GM21528 (cell line): ENCODE data around the gene OPA3.
A peak's percentile ranks its signal among the peaks of the same experiment; 100 is the strongest.

ENCODE experiments used
- ATAC-seq: cut with Tn5 transposase; IDR thresholded peaks from one replicate; pipeline ENCODE4 v1.9.1; 2021; ENCODE audit warnings: mild to moderate bottlenecking, moderate library complexity; ENCODE audit not compliant: unreplicated experiment, low FRiP score

OPA3 gene

DNA sequence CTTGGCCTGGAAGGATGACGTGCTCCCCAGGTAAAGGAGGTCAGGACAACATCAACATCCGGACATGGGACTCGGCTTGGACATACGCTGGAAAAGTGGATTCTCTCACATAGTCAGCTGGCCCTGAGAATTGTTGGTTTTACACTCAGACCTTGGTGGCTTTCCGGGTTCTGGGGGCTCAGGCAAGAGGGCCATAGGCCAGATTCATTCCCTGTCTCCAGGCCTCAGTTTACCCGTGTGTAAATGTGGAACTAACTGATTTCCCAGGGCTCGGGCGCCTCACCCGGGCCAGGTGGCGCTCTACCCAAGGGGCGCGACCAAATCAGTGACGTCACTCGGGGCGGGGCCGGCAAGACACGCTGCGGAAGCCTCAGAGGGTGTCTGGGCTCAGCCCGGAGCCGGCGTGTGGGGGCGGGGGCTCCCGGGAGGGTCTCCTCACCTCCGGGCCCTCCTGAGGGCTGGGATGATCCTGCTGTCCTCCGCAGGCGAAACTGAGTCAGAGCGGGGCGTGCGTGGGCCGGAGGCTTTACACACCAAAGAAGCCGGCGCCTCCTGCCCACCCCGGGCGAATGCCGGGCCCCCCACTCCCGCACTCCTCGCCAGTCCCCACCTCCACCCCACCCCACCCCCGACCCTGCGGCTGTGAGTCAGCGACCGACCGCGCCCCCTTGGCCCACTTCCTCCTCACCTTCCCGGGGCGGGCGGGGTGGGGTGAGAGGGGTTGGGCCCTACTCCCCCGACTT, 78.2 kb downstream of the OPA3 start:
- peak; percentile 52 for ATAC-seq

- ATAC-seq, result no peak
These were observed 78.7 kb downstream of the OPA3 start for GRCh38 chr19:45505996-45506245.

DNA sequence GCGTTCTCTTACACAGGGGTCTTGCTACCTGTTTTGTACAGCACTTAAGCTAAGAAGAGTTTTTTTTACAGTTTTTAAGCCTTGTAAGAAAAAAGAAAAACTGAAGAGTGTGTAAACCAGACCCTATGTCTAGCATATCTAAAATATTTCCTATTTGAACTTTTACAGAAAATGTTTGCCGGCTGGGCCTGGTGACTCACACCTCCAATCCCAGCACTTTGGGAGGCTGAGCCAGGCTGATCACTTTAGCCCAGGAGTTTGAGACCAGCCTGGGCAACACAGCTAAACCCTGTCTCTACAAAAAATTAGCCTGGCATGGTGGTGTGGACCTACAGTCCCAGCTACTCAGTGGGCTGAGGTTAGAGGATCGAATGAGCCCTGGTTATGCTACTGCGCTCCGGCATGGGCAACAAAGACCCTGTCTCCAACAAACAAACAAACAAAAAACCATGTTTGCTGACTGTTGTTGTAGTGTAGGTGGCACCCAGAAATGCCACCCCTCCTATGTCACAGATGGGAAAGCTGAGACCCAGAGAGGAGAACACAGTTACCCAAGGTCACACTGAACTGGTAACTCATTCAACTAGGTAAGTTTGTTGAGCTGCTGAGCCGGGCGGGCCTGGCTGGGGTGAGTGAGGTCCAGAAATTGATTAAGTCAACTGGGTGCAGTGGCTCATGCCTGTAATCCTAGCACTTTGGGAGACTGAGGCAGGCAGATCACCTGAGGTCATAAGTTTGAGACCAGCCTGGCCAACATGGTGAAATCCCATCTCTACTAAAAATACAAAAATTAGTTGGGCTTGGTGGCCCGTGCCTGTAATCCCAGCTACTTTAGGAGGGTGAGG, 79.2 kb downstream of the OPA3 start:
- no peak for ATAC-seq

GRCh38 chr19:45503909-45504308, 80.7 kb downstream of the OPA3 start:
- no peak for ATAC-seq

- no peak for ATAC-seq
These were observed 82.5 kb downstream of the OPA3 start for GRCh38 chr19:45502111-45502510.

GRCh38 chr19:45501730-45502014, 82.9 kb downstream of the OPA3 start:
- no peak for ATAC-seq

DNA sequence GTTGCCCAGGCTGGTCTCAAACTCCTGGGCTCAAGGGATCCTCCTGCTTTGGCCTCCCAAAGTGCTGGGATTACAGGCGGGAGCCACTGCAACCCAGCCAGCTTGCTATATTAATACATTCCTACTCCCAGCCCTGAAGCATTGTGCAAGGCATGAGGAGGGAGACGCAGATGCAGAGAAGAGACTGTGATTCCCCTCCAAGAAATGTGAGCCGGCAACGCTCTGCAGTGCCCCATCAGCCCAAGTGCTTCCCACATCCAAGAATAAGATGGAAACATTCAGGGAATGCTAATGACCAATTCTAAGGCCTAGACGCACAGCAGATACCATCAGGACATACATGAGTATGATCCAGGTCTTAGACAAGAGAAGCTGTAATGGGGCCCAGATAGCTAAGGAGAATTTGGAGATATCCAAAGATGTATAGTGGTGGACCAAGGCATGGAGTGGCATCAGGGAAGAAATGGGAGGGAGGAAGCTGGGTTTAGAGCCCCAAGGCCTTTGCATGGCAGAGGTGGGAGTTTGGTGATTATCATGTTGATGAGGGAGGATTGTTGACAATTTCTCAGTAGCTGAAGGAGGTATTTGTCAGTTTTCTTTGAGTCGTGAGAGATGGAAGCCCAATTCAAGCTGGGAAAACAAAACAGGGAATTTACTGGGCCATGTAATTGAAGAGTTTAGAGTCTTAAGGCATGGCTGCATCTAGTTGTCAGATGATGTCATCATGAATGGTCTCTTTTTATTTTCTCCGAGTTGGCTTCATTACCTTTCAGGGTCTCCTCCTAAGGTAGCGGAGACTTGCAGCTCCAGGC, 83.5 kb downstream of the OPA3 start:
- no peak for ATAC-seq

DNA sequence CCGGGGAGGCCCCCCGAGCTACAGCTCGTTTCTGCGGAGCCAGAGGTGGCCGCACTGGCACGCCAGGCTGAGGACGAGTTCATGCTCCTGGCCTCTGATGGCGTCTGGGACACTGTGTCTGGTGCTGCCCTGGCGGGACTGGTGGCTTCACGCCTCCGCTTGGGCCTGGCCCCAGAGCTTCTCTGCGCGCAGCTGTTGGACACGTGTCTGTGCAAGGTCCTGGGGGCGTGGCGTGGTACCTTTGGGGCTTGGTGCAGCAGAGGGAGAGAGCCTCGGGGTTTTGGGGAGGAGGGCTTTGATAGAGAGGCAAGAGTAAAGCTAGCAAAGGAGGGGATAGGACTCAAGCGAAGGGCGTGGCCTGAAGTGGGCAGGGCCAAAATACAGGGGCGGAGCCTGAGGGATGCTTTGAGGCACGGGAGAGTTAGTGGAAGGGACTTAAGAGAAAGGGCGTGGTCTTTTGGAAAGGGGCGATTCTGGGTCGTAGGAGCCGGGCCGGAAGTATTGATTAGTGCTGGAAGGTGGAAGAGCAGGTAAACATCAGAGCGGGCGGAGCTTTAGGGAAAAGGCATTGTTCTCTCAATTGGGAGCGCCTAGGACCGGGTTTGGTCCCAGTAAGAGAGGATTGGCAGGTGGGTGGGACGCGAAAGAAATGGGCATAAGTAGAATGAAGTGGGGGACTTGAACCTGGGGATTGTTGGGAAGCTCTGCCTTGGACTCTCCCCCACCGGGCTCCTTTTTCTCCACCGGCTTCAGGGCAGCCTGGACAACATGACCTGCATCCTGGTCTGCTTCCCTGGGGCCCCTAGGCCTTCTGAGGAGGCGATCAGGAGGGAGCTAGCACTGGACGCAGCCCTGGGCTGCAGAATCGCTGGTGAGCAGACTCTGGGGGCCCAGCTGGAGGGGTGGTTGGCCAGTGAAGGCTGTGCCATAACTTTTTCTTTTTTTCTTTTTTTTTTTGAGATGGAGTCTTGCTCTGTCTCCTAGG, 85.1 kb downstream of the OPA3 start:
- ATAC-seq, result no peak

GRCh38 chr19:45498411-45499195, 86.0 kb downstream of the OPA3 start, which contains the start of gene PPM1N:
PPM1N (plus strand) TSS chr19:45498443; CDS start chr19:45498473, 30 bp downstream.
- ATAC-seq, result no peak

GRCh38 chr19:45497791-45498190, 86.8 kb downstream of the OPA3 start:
- no peak for ATAC-seq

DNA sequence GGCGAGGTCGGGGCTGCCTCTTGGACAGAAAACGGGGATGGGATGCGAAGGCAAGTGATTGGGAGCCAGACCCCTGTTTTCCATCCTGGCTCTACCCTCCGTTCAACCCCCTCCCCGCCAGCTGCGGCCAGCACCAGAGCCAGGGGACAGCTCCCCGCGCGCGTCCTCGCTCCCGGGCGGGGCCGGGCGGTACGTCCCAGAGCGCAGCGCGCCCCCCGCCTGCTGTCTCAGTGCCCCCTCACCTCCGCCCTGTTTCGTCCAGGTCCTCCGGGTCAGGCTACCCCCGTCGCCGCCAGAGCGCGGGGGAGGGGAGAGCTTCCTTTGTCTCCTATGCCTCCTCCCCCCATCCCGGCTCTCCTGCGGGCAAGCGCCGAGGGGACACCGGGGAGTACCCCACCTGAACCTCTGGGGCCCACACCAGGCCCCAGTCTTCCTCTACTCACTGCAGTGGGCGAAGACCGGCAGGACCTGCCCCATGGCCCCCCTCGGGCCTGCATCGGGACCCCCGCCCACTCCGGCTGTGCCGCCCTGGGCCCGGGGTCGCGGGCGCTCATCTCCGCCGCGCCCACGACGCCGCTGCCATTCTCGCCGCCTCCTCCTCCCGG, 88.2 kb downstream of the OPA3 start:
- peak; percentile 33 for ATAC-seq

DNA sequence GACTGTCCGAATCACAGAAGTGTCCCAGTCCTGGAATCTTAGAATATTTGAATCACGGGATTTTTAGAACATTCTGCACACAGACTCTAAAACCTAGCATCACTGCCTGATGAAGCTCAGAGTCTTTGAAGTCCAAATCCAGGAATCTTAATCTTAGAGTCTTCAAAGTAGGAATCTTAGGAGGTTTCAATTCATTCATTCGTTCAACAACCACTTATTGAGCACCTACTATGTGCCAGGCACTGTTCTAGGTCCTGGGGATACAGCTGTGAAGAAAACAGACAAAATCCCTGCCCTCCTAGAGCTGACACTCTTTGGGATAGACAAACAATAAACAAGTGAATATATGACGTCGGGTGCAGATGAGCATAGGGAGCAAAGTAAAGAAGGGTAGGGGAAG, 89.4 kb downstream of the OPA3 start:
- ATAC-seq, result no peak

- ATAC-seq, result no peak
These were observed 90.2 kb downstream of the OPA3 start for GRCh38 chr19:45494261-45494916.

DNA sequence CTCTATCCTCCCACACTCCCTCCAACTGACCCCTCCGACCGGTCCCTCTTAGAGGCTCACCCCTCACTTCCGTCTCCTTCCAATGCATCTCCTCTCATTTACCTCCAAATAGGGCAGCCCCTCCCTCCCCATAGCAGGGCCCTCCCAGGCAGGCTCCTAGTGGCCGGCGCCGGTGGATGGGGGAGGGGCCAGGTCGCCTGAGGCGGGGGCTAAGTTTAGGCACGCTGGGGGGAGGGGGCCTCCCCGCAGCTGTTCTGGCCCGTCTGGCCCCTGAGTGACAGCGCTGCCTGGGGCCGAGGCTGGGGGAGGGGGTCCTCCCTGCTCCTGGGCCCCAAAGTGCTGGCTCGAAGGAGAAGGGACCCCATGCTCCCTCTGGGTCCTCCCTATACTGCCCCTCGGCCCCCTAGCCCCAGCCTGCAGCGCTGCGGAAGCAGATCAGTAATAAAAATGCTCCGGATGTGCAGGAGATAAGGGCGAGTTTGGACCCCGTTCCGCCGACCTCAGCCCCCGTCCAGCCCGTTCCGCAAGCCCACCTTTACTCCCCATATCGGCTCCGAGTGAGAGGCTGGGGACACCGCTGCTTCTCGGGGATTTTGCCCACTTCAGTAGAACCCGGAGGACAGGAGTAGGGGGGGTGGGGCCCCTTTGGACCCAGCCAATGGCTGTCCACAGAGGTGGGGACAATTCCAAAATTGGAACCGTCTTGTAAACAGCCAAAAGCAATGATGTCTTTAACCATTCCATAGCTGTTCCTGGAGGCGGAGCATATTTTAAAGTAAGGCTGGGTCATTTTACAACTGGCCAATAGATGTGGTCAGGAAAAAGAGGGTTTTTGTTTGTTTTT, 91.8 kb downstream of the OPA3 start:
- ATAC-seq, result no peak

DNA sequence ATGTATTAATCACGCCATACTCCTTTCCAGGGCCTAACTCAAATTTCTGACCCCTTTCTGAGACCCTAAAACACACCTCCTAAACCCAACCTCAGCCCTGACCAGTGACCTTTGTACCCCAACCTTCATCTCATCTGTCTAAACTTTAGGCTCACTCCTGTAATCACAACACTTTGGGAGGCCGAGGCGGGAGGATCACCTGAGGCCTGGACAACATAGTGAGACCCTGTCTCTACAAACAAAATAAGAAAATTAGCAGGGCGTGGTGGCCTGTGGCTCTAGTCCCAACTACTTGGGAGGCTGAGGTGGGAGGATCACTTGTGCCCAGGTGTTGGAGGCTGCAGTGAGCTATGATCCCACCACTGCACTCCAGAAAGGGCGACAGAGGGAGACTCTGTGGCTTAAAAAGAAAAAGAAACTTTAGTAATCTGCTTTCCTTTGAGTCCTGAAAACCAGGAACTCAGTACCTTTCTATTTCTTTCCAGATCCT, 92.4 kb downstream of the OPA3 start:
- ATAC-seq, result no peak

- ATAC-seq, result no peak
These were observed 95.3 kb downstream of the OPA3 start for GRCh38 chr19:45489216-45489855.

DNA sequence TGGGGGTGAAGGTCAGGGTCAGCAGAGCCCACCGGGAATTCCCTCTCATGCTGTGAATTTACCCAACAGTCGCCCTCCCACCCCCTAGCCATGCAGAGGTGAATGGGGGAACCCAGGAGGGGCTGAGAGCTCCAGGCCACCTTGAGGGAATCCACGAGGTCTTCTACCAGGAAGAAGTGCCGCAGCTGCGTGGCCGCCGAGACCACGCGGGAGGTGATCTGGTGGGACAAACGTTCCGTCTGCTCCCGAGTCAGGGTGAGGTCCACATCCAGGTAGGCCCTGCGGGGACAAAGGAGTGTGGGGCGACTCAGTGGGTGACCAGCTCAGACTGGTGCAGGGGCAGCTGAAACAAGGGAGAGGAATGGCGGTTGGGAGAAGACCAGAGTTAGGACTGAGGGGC, 95.9 kb downstream of the OPA3 start:
- ATAC-seq, result no peak
